GM21576 (cell line): ENCODE results near the gene AARS2.

Experiments
- ATAC-seq: cut with Tn5 transposase; IDR thresholded peaks from one replicate; pipeline ENCODE4 v1.9.1; 2021; ENCODE audit warnings: mild to moderate bottlenecking, moderate library complexity; ENCODE audit not compliant: unreplicated experiment

AARS2 gene

GRCh38 chr6:44301782-44302564 lies 11.2 kb downstream of the AARS2 start:
- ATAC-seq: no peak

- ATAC-seq: no peak
Measured at GRCh38 chr6:44301106-44301505, 12.0 kb downstream of the AARS2 start.

- no peak for ATAC-seq
Measured at GRCh38 chr6:44300292-44300823, 12.8 kb downstream of the AARS2 start.

GRCh38 chr6:44298864-44299263 lies 14.3 kb downstream of the AARS2 start:
- ATAC-seq: no peak

- no peak for ATAC-seq
Measured at GRCh38 chr6:44298055-44298803, 14.9 kb downstream of the AARS2 start.

- no peak for ATAC-seq
Measured at GRCh38 chr6:44297063-44298038, 15.8 kb downstream of the AARS2 start.

- ATAC-seq: no peak
Measured at GRCh38 chr6:44294832-44295791, 18.0 kb downstream of the AARS2 start.

- no peak for ATAC-seq
Measured at GRCh38 chr6:44292661-44293365, 20.3 kb downstream of the AARS2 start.

GRCh38 chr6:44291841-44292240 lies 21.3 kb downstream of the AARS2 start:
- no peak for ATAC-seq

- ATAC-seq: no peak
Measured at GRCh38 chr6:44289726-44290260, 23.4 kb downstream of the AARS2 start.

- ATAC-seq: no peak
Measured at GRCh38 chr6:44286747-44287146, 26.4 kb downstream of the AARS2 start.

- ATAC-seq: no peak
Measured at GRCh38 chr6:44286285-44286565, 26.9 kb downstream of the AARS2 start.

- no peak for ATAC-seq
Measured at GRCh38 chr6:44285552-44286284, 27.4 kb downstream of the AARS2 start.

GRCh38 chr6:44284867-44285266 lies 28.3 kb downstream of the AARS2 start:
- no peak for ATAC-seq

GRCh38 chr6:44284121-44284520 lies 29.0 kb downstream of the AARS2 start:
- ATAC-seq: no peak

GRCh38 chr6:44278774-44279697 lies 34.1 kb downstream of the AARS2 start:
- no peak for ATAC-seq

- ATAC-seq: no peak
Measured at GRCh38 chr6:44278315-44278714, 34.8 kb downstream of the AARS2 start.
